H9 (cell line): Measurements from ENCODE around the gene PRRX2. TPM values are rescaled to one million over a fixed set of nuclear protein-coding genes. Genes with fewer than 3 reads are reported as not detected.

ENCODE experiments used
- DNase-seq: peaks from one replicate; pipeline ENCODE4 v3.0.0-alpha.2; 2017
- H2AFZ ChIP-seq: one replicate; pipeline ENCODE4 v1.6.1; 2013; ENCODE audit warnings: mild to moderate bottlenecking, low read length, control low read depth, moderate library complexity
- H2AK5ac ChIP-seq: 2 replicates; pipeline ENCODE4 v1.6.1; 2013; ENCODE audit warnings: low read length, control low read depth, mixed read lengths; ENCODE audit not compliant: insufficient read length
- H2BK120ac ChIP-seq: one replicate; pipeline ENCODE4 v1.6.1; 2013; ENCODE audit warnings: low read depth, mild to moderate bottlenecking, low read length, control low read depth, inconsistent platforms; ENCODE audit not compliant: poor library complexity, severe bottlenecking
- H2BK12ac ChIP-seq: 2 replicates; pipeline ENCODE4 v1.6.1; 2013; ENCODE audit warnings: low read length, control low read depth, mixed read lengths, low read depth; ENCODE audit not compliant: insufficient read length
- H2BK15ac ChIP-seq: 2 replicates; pipeline ENCODE4 v1.6.1; 2013; ENCODE audit warnings: low read depth, low read length, control low read depth
- H2BK20ac ChIP-seq: one replicate; pipeline ENCODE4 v1.6.1; 2013; ENCODE audit warnings: low read depth, mild to moderate bottlenecking, low read length, control low read depth, inconsistent platforms; ENCODE audit not compliant: poor library complexity, severe bottlenecking
- H2BK5ac ChIP-seq: 2 replicates; pipeline ENCODE4 v1.6.1; 2013; ENCODE audit warnings: low read length, control low read depth, mixed read lengths; ENCODE audit not compliant: insufficient read length
- H3K14ac ChIP-seq: 2 replicates; pipeline ENCODE4 v1.6.1; 2013; ENCODE audit warnings: low read length, control low read depth; ENCODE audit not compliant: insufficient read depth
- H3K18ac ChIP-seq: 2 replicates; pipeline ENCODE4 v1.6.1; 2013; ENCODE audit warnings: low read depth, mild to moderate bottlenecking, mixed read lengths, low read length, control low read depth; ENCODE audit not compliant: insufficient read length
- H3K23ac ChIP-seq: 2 replicates; pipeline ENCODE4 v1.6.1; 2013; ENCODE audit warnings: low read length, control low read depth, mixed read lengths, low read depth; ENCODE audit not compliant: insufficient read length
- H3K23me2 ChIP-seq: 2 replicates; pipeline ENCODE4 v1.6.1; 2013; ENCODE audit warnings: low read depth, mild to moderate bottlenecking, mixed read lengths, low read length, control low read depth; ENCODE audit not compliant: insufficient read length, poor library complexity, severe bottlenecking
- H3K27ac ChIP-seq: 2 replicates; pipeline ENCODE4 v1.5.1; 2013; ENCODE audit warnings: low read length, control low read depth, mixed read lengths, low read depth; ENCODE audit not compliant: insufficient read length
- H3K27me3 ChIP-seq: 2 replicates; pipeline ENCODE4 v1.6.1; 2013; ENCODE audit warnings: low read length, control low read depth, inconsistent platforms; ENCODE audit not compliant: insufficient read depth
- H3K4ac ChIP-seq: 2 replicates; pipeline ENCODE4 v1.6.1; 2013; ENCODE audit warnings: low read depth, mild to moderate bottlenecking, control low read depth, inconsistent platforms, low read length, moderate library complexity
- H3K4me1 ChIP-seq: 2 replicates; pipeline ENCODE4 v1.6.1; 2013; ENCODE audit warnings: low read length, control low read depth, inconsistent platforms; ENCODE audit not compliant: insufficient read depth
- H3K4me2 ChIP-seq: 2 replicates; pipeline ENCODE4 v1.6.1; 2013; ENCODE audit warnings: low read length, control low read depth, mixed read lengths; ENCODE audit not compliant: insufficient read length, insufficient read depth
- H3K56ac ChIP-seq: 2 replicates; pipeline ENCODE4 v1.6.1; 2013; ENCODE audit warnings: low read depth, mild to moderate bottlenecking, mixed read lengths, low read length, control low read depth; ENCODE audit not compliant: insufficient read length
- H3K79me1 ChIP-seq: 2 replicates; pipeline ENCODE4 v1.6.1; 2013; ENCODE audit warnings: low read depth, mild to moderate bottlenecking, moderate library complexity, low read length, control low read depth, inconsistent platforms; ENCODE audit not compliant: insufficient read depth, poor library complexity, severe bottlenecking
- H3K79me2 ChIP-seq: 2 replicates; pipeline ENCODE4 v1.6.1; 2013; ENCODE audit warnings: low read length, control low read depth, inconsistent platforms; ENCODE audit not compliant: insufficient read depth
- H3K9ac ChIP-seq: 2 replicates; pipeline ENCODE4 v1.6.1; 2013; ENCODE audit warnings: low read length, control low read depth, mixed read lengths; ENCODE audit not compliant: insufficient read length; ENCODE audit errors: extremely low read depth
- H3K9me3 ChIP-seq: one replicate; pipeline ENCODE4 v1.6.1; 2013; ENCODE audit warnings: low read depth, low read length, inconsistent platforms; ENCODE audit not compliant: control insufficient read depth
- H3T11ph ChIP-seq: one replicate; pipeline ENCODE4 v1.6.1; 2013; ENCODE audit warnings: mild to moderate bottlenecking, low read length, control low read depth, inconsistent platforms
- H4K20me1 ChIP-seq: one replicate; pipeline ENCODE4 v1.6.1; 2013; ENCODE audit not compliant: control insufficient read depth, insufficient read length, insufficient read depth
- H4K5ac ChIP-seq: 2 replicates; pipeline ENCODE4 v1.6.1; 2013; ENCODE audit warnings: low read depth, mild to moderate bottlenecking, mixed read lengths, low read length, control low read depth; ENCODE audit not compliant: insufficient read length
- H4K8ac ChIP-seq: replicated peaks from 2 replicates; pipeline ENCODE4 v1.6.1; 2013; ENCODE audit warnings: low read length, control low read depth, mixed read lengths, low read depth; ENCODE audit not compliant: insufficient read length
- H4K91ac ChIP-seq: 2 replicates; pipeline ENCODE4 v1.6.1; 2013; ENCODE audit warnings: low read depth, mild to moderate bottlenecking, moderate library complexity, mixed read lengths, low read length, control low read depth; ENCODE audit not compliant: insufficient read length
- H3K27ac Mint-ChIP-seq, 3 experiments: 2 replicates in 2 of 3; 3 replicates in 1 of 3; pipeline ENCODE4 v1.8.0; 2020 to 2021; ENCODE audit warnings: mixed read lengths in 3 of 3, mild to moderate bottlenecking in 1 of 3, moderate library complexity in 1 of 3
- H3K27me3 Mint-ChIP-seq: 2 replicates; pipeline ENCODE4 v1.8.0; 2021; ENCODE audit warnings: low read depth, mild to moderate bottlenecking, moderate library complexity, mixed read lengths
- H3K36me3 Mint-ChIP-seq, 3 experiments: 2 replicates in 2 of 3; 3 replicates in 1 of 3; pipeline ENCODE4 v1.8.0; 2020 to 2021; ENCODE audit warnings: low read depth in 3 of 3, mixed read lengths in 3 of 3; ENCODE audit not compliant: insufficient read depth in 1 of 3
- H3K4me1 Mint-ChIP-seq, 2 experiments: 2 replicates each; pipeline ENCODE4 v1.8.0; 2020; ENCODE audit warnings: mixed read lengths in 2 of 2
- H3K4me3 Mint-ChIP-seq, 2 experiments: 2 replicates in 1 of 2; 3 replicates in 1 of 2; pipeline ENCODE4 v1.8.0; 2020 to 2021; ENCODE audit warnings: mild to moderate bottlenecking in 2 of 2, mixed read lengths in 2 of 2, moderate library complexity in 1 of 2
- H3K9me3 Mint-ChIP-seq, 2 experiments: 2 replicates in 1 of 2; 3 replicates in 1 of 2; pipeline ENCODE4 v1.8.0; 2020; ENCODE audit warnings: mild to moderate bottlenecking in 2 of 2, mixed read lengths in 2 of 2, moderate library complexity in 1 of 2
- WGBS: extraction: QIAGEN DNeasy Blood & Tissue Kit; methylation state at CpG from one replicate; pipeline ENCODE4 v1.1.7; 2013; ENCODE audit warnings: missing lambda C conversion rate, low lambda C conversion rate, mixed read lengths; ENCODE audit not compliant: insufficient read length; ENCODE audit errors: extremely low coverage; 5-methylcytosine and 5-hydroxymethylcytosine counted together
- total RNA-seq: library from RNA; stranded (reverse); gene quantifications from 2 replicates; pipeline ENCODE4 v1.2.1, GENCODE V29; 2021
- TF ChIP-seq, protein P1 (sequence below): fragments of 200-600 bp; sonication (generic); conservative IDR thresholded peaks from 3 replicates; pipeline ENCODE4 v1.8.0; 2021; ENCODE audit warnings: antibody characterized with exemption, mild to moderate bottlenecking

PRRX2 gene
- total RNA-seq, 1 experiment from 2014 or later, result 3.9 TPM

DNA sequence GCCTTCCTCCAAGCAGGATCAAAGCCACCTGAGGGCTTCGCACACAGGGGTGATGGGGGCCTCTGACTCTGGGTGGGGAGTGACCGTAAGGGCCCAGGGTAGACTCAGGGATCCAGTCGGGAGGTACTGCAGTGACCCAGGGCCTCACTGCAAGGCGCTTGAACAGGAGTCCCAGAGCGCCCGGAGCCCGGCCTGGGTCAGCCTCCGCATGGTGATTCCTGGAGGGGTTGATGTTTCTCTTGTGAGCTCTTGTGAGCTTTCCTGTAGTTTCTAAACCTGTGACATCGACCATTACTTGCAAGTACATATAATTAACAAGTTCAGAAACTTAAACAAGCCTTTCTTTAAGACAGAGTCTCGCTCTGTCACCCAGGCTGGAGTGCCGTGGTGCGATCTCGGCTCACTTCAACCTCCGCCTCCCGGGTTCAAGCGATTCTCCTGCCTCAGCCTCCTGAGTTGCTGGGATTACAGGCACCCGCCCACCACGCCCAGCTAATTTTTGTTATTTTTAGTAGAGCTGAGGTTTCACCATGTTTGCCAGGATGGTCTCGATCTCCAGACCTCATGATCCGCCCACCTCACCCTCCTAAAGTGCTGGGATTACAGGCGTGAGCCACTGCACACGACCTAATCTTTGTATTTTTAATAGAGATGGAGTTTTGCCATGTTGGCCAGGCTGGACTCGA lies 67.6 kb downstream of the PRRX2 start:
- H4K5ac ChIP-seq, result no peak overlapping the region
- H3K27ac ChIP-seq, result no peak overlapping the region
- no peak overlapping the region for H3K56ac ChIP-seq
- TF ChIP-seq, protein P1, sequence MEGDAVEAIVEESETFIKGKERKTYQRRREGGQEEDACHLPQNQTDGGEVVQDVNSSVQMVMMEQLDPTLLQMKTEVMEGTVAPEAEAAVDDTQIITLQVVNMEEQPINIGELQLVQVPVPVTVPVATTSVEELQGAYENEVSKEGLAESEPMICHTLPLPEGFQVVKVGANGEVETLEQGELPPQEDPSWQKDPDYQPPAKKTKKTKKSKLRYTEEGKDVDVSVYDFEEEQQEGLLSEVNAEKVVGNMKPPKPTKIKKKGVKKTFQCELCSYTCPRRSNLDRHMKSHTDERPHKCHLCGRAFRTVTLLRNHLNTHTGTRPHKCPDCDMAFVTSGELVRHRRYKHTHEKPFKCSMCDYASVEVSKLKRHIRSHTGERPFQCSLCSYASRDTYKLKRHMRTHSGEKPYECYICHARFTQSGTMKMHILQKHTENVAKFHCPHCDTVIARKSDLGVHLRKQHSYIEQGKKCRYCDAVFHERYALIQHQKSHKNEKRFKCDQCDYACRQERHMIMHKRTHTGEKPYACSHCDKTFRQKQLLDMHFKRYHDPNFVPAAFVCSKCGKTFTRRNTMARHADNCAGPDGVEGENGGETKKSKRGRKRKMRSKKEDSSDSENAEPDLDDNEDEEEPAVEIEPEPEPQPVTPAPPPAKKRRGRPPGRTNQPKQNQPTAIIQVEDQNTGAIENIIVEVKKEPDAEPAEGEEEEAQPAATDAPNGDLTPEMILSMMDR, result no peak
- Mint-ChIP-seq H3K9me3 (no peaks in the 10 kb centered on the region), H3K27me3 (peaks cover 7% of the 10 kb centered on the region), H3K4me1 (peaks cover under 1 to 6% of the 10 kb centered on the region in 2 experiments; a peak in 3 of 4 replicates), H3K36me3 (no peaks in the 10 kb centered on the region), H3K27ac (no peak overlapping the region), H3K4me3 (no peak overlapping the region)
- no peaks in the 10 kb centered on the region for H3K79me1 ChIP-seq
- H4K91ac ChIP-seq, result no peak overlapping the region
- H4K20me1 ChIP-seq, result no peaks in the 10 kb centered on the region
- no peaks in the 10 kb centered on the region for H3K9me3 ChIP-seq
- H3K4me2 ChIP-seq, result no peak overlapping the region
- no CpG with 5 or more reads among the region's 23 CpGs for WGBS
- H2BK120ac ChIP-seq, result no peak overlapping the region
- H4K8ac ChIP-seq, result no peak overlapping the region
- no peak overlapping the region for H3K18ac ChIP-seq
- no peak overlapping the region for H2BK5ac ChIP-seq
- no peak overlapping the region for H2BK20ac ChIP-seq
- no peak overlapping the region for H3K9ac ChIP-seq
- no peaks in the 10 kb centered on the region for H3K4me1 ChIP-seq
- H2BK15ac ChIP-seq, result no peak overlapping the region
- no peak for DNase-seq
- H3K27me3 ChIP-seq, result no peaks in the 10 kb centered on the region
- no peak overlapping the region for H3K4ac ChIP-seq
- no peaks in the 10 kb centered on the region for H3K79me2 ChIP-seq
- no peak overlapping the region for H3T11ph ChIP-seq
- no peak overlapping the region; the same call in 1 of the 2 replicates for H3K14ac ChIP-seq
- no peak overlapping the region for H2BK12ac ChIP-seq
- no peak overlapping the region for H2AFZ ChIP-seq
- H3K23ac ChIP-seq, result no peak overlapping the region
- peaks cover 3% of the 10 kb centered on the region for H3K23me2 ChIP-seq
- H2AK5ac ChIP-seq, result no peak overlapping the region
